ENCODE measurements around the gene TMEM156.

DNA sequence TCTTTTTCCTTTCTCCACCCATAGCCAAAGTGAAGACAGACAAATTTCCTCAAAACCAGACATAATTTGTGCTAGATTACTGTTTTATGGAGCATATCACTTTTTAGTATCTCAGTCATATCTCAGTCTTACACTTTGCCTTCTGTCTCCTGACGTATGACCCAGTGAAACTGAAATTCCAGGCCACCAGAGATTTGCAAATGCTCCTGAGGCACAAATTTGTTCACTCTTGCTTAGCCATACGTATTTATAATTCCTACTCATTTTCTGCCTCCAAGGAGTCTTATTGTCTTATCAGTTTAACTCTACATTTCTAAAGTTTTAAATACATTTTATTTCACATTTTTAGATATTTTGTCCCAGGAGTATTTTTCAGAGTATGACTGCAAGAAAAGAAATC is 10.0 kb downstream of the TMEM156 start:
- TF ChIP-seq, protein P1, sequence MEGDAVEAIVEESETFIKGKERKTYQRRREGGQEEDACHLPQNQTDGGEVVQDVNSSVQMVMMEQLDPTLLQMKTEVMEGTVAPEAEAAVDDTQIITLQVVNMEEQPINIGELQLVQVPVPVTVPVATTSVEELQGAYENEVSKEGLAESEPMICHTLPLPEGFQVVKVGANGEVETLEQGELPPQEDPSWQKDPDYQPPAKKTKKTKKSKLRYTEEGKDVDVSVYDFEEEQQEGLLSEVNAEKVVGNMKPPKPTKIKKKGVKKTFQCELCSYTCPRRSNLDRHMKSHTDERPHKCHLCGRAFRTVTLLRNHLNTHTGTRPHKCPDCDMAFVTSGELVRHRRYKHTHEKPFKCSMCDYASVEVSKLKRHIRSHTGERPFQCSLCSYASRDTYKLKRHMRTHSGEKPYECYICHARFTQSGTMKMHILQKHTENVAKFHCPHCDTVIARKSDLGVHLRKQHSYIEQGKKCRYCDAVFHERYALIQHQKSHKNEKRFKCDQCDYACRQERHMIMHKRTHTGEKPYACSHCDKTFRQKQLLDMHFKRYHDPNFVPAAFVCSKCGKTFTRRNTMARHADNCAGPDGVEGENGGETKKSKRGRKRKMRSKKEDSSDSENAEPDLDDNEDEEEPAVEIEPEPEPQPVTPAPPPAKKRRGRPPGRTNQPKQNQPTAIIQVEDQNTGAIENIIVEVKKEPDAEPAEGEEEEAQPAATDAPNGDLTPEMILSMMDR (IDR thresholded peaks at IDR 0.05) = no peak
- TF ChIP-seq POLR2AphosphoS5 (IDR thresholded peaks at IDR 0.05) = no peak
